Adrenal gland (tissue), 12 donors: Measurements from ENCODE around the gene HCN4. TPM values are rescaled to one million over a fixed set of nuclear protein-coding genes. Genes with fewer than 3 reads are reported as not detected.

Experiments used
- DNase-seq, 7 donors: peaks; one replicate each; pipeline ENCODE4 v3.0.0-alpha.2; 2019 to 2020
- H3K27ac ChIP-seq, 5 donors: fragments of 200-600 bp; sonication (generic) in 4 of 5; 1 replicate in 3 of 5; 2 replicates in 2 of 5; pipeline versions ENCODE4 v1.5.1 to v1.8.0; 2016 to 2020; ENCODE audit warnings: mild to moderate bottlenecking in 1 of 5
- H3K27me3 ChIP-seq: fragments of 200-600 bp; 2 replicates; pipeline ENCODE4 v1.8.0; 2021
- H3K36me3 ChIP-seq, 2 donors: fragments of 200-600 bp; replicated peaks in 1 of 2; 1 replicate in 1 of 2; 2 replicates in 1 of 2; pipeline versions ENCODE4 v1.5.1 to v1.8.0; 2018 to 2022
- H3K4me1 ChIP-seq, 2 donors: fragments of 200-600 bp; replicated peaks in 1 of 2; 1 replicate in 1 of 2; 2 replicates in 1 of 2; pipeline versions ENCODE4 v1.5.1 to v1.8.0; 2018 to 2021
- H3K4me3 ChIP-seq, 4 donors: fragments of 200-600 bp; sonication (generic) in 3 of 4; one replicate each; pipeline ENCODE4 v1.5.1; 2016 to 2018
- H3K9me3 ChIP-seq, 3 donors: fragments of 200-600 bp; sonication (generic) in 1 of 3; replicated peaks in 1 of 3; 1 replicate in 2 of 3; 2 replicates in 1 of 3; pipeline versions ENCODE4 v1.5.1 to v1.8.0; 2016 to 2021
- POLR2A ChIP-seq, 2 donors: fragments of 450-650 bp; IDR thresholded peaks; one replicate each; pipeline ENCODE4 v1.6.1; 2017; ENCODE audit warnings: antibody characterized with exemption in 2 of 2, mild to moderate bottlenecking in 2 of 2, moderate library complexity in 1 of 2
- WGBS, 4 donors: extraction: QIAGEN DNeasy Blood & Tissue Kit in 2 of 4; methylation state at CpG; one replicate each; pipeline versions ENCODE4 v1.1.5 to v1.1.7; 2013 to 2017; 5-methylcytosine and 5-hydroxymethylcytosine counted together
- intact Hi-C, 2 donors: fragments of 100-400 bp; cut with DNase I; formaldehyde crosslinking; loops; one replicate each; pipeline versions ENCODE4 v1.14.1 to v1.15.0; 2022 to 2023
- polyA plus RNA-seq, 3 donors: library from polyadenylated mRNA; stranded (reverse); fragments of 200-250 nt in 2 of 3; fragments of 350-450 nt in 1 of 3; fragmentation: Illumina TruSeq in 1 of 3; extraction: RNeasy Lipid Tissue Mini Kit (QIAGEN cat#74804) in 1 of 3; gene quantifications; one replicate each; pipeline ENCODE4 v1.2.3, GENCODE V29; 2013 to 2014
- total RNA-seq, 9 donors: library from RNA; depleted of rRNA in 4 of 9; stranded (reverse); fragments of >200 nt in 4 of 9; fragments of 120-200 nt in 1 of 9; fragmentation: NEBNext Ultra II Directional in 1 of 9; extraction: Animal tissue kit (Norgen Biotek cat#: 25700) in 1 of 9; gene quantifications; one replicate each; pipeline versions ENCODE4 v1.1.0 to v1.2.4, GENCODE V29; 2013 to 2023
- TF ChIP-seq, protein P1 (sequence below), 6 experiments: fragments of 450-650 bp in 4 of 6; fragments of 200-600 bp in 2 of 6; sonication (generic) in 1 of 6; IDR thresholded peaks; 1 replicate in 5 of 6; 2 replicates in 1 of 6; pipeline versions ENCODE4 v1.5.1 to v1.8.0; 2016 to 2021; ENCODE audit warnings: antibody characterized with exemption in 6 of 6, mild to moderate bottlenecking in 2 of 6, moderate library complexity in 1 of 6
- donor health status: healthy with polysubstance abuse.
- donor health status: Bipolar disorder and iron deficiency.
- donor health status: DM: yes; HTN: yes; CAD: no.
- donor health status: DM: no; HTN: no; CAD: no.
- donor health status: DM: no; HTN: no; CAD: no.
- donor health status: DM: yes; HTN: yes; CAD: no.

The HCN4 gene
- total and polyA plus RNA-seq, 12 donors: 0.04 to 1.2 (median 0.27) TPM; not detected in 2

- DNase-seq: no peak
- Histone ChIP-seq H3K27ac (no peak overlapping the region), H3K27me3 (no peaks in the 10 kb centered on the region), H3K9me3 (no peaks in the 10 kb centered on the region), H3K4me1 (no peaks in the 10 kb centered on the region), H3K36me3 (no peaks in the 10 kb centered on the region), H3K4me3 (no peak overlapping the region)
- intact Hi-C loops: no loop called here
- TF ChIP-seq POLR2A (IDR thresholded peaks at IDR 0.05): no peak
- TF ChIP-seq, protein P1, sequence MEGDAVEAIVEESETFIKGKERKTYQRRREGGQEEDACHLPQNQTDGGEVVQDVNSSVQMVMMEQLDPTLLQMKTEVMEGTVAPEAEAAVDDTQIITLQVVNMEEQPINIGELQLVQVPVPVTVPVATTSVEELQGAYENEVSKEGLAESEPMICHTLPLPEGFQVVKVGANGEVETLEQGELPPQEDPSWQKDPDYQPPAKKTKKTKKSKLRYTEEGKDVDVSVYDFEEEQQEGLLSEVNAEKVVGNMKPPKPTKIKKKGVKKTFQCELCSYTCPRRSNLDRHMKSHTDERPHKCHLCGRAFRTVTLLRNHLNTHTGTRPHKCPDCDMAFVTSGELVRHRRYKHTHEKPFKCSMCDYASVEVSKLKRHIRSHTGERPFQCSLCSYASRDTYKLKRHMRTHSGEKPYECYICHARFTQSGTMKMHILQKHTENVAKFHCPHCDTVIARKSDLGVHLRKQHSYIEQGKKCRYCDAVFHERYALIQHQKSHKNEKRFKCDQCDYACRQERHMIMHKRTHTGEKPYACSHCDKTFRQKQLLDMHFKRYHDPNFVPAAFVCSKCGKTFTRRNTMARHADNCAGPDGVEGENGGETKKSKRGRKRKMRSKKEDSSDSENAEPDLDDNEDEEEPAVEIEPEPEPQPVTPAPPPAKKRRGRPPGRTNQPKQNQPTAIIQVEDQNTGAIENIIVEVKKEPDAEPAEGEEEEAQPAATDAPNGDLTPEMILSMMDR (IDR thresholded peaks at IDR 0.05): no peak
- whole genome bisulfite sequencing, 4 donors: 73 to 82% (median 78%) methylated on average over 8 of the region's 8 CpGs
These were observed 49.1 kb downstream of the HCN4 start for GRCh38 chr15:73319460-73320245.

GRCh38 chr15:73318463-73319351 is 50.1 kb downstream of the HCN4 start:
- Histone ChIP-seq H3K36me3 (no peaks in the 10 kb centered on the region), H3K4me1 (no peaks in the 10 kb centered on the region), H3K27ac (no peak overlapping the region), H3K27me3 (no peaks in the 10 kb centered on the region), H3K4me3 (no peak overlapping the region), H3K9me3 (no peaks in the 10 kb centered on the region)
- no peak for TF ChIP-seq POLR2A (IDR thresholded peaks at IDR 0.05)
- TF ChIP-seq, protein P1 (IDR thresholded peaks at IDR 0.05): no peak
- WGBS, 4 donors: 25 to 63% (median 32%) methylated on average over 4 to 42 of the region's 42 CpGs
- no peak for DNase-seq
- intact Hi-C loops: no loop called here

DNA sequence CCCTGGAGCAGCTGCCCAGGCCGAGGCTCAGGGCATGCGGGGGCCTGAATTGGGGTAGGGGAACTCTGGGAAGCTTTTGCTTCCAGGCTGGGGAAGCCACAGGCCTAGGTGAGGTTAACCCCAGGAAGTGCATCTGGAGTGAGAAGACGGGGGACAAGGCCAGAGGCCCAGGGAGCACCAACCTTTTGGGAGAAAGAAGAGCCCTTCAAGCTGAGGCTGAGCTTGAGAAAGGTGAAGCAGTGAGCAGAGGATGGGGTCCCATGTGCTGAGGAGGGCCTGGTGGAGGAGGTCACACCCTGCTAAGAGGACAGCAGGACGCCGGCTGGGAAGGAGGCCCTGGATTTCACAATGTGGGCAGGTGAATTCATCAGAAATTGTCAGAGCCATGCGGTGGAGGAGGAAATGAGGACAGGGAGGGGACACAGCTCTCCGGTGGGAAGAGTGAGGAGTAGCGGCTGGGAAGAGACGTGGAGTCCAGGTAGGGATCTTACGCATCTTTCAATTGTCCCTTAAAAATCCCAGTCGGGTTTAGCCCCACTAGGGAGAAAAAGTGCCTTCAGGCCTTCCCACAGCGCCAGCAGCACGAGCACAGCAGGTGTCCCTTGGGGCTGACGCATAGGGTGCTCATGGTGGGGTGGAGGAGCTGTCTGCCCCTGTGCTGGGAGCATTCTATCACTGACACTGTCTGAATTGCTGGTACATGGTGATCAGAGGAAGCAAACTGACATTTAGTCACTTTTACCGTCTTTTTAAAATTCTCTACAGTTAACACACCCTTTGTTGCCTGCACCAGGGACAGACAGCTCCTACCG is 50.9 kb downstream of the HCN4 start:
- H3K36me3 ChIP-seq: no peaks in the 10 kb centered on the region
- no peak for DNase-seq
- TF ChIP-seq POLR2A (IDR thresholded peaks at IDR 0.05): no peak
- TF ChIP-seq, protein P1 (IDR thresholded peaks at IDR 0.05): no peak
- 78 to 83% (median 81%) methylated on average over 16 of the region's 16 CpGs for WGBS, 4 donors
- no peak overlapping the region for H3K4me3 ChIP-seq
- intact Hi-C loops: no loop called here
- H3K4me1 ChIP-seq: no peaks in the 10 kb centered on the region
- H3K27ac ChIP-seq: no peak overlapping the region
- no peaks in the 10 kb centered on the region for H3K27me3 ChIP-seq
- H3K9me3 ChIP-seq: no peaks in the 10 kb centered on the region

DNA sequence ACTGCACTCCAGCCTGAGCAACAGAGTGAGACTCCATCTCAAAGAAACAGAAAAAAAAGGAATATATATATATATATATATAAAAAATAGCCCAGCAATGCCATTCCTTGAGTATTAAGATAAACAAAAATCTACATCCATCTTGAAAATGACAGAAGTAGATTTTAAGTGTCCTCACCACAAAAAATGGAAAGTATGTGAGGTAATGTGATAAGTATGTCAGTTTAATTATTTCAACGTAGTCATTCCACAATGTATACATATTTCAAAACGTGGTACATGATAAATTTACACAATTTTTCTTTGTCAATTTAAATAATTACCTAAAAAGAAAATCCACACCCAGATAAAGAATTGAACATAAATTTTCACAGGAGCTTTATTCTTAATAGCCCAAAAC is 54.9 kb downstream of the HCN4 start:
- intact Hi-C loops: no loop called here
- TF ChIP-seq, protein P1 (IDR thresholded peaks at IDR 0.05): no peak
- no peak for TF ChIP-seq POLR2A (IDR thresholded peaks at IDR 0.05)
- DNase-seq: no peak
- Histone ChIP-seq H3K36me3 (no peaks in the 10 kb centered on the region), H3K9me3 (no peaks in the 10 kb centered on the region), H3K27ac (no peak overlapping the region), H3K4me1 (no peaks in the 10 kb centered on the region), H3K27me3 (no peaks in the 10 kb centered on the region), H3K4me3 (no peak overlapping the region)
- 65 to 74% (median 72%) methylated on average over 2 of the region's 2 CpGs for WGBS, 4 donors
